T-helper 17 cell (primary cell): ENCODE results near the gene SV2B. TPM values are rescaled to one million over a fixed set of nuclear protein-coding genes. Genes with fewer than 3 reads are reported as not detected.

Experiments
- ATAC-seq: fragments of 150-1000 bp; cut with Tn5 transposase; 2 replicates; pipeline ENCODE4 v1.10.0; 2021; ENCODE audit warnings: mild to moderate bottlenecking, moderate library complexity
- DNase-seq, 3 donors: peaks; one replicate each; pipeline versions ENCODE4 v3.0.0 to v3.0.0-alpha.2; 2020 to 2021
- H3K9me3 ChIP-seq: one replicate; pipeline ENCODE4 v1.7.0; 2013; ENCODE audit warnings: low read length, mild to moderate bottlenecking; ENCODE audit not compliant: control insufficient read depth, poor library complexity, severe bottlenecking
- H3K27ac Mint-ChIP-seq: one replicate; pipeline ENCODE4 v1.8.0; 2022; ENCODE audit warnings: mild to moderate bottlenecking, moderate library complexity, mixed read lengths
- H3K27me3 Mint-ChIP-seq: one replicate; pipeline ENCODE4 v1.8.0; 2022; ENCODE audit warnings: mixed read lengths
- H3K36me3 Mint-ChIP-seq: one replicate; pipeline ENCODE4 v1.8.0; 2022; ENCODE audit warnings: low read depth, mixed read lengths
- H3K4me1 Mint-ChIP-seq: one replicate; pipeline ENCODE4 v1.8.0; 2022; ENCODE audit warnings: mild to moderate bottlenecking, mixed read lengths
- H3K4me3 Mint-ChIP-seq: one replicate; pipeline ENCODE4 v1.8.0; 2022; ENCODE audit warnings: mild to moderate bottlenecking, moderate library complexity, mixed read lengths
- total RNA-seq, 4 donors: library from RNA in 2 of 4; stranded (reverse) in 2 of 4; gene quantifications; one replicate each; pipeline ENCODE4 v1.2.3 and lab custom pipeline; 2022 to 2026

Gene SV2B
- total RNA-seq, 2 donors from 2014 or later = 0.10 TPM; not detected in 1

DNA sequence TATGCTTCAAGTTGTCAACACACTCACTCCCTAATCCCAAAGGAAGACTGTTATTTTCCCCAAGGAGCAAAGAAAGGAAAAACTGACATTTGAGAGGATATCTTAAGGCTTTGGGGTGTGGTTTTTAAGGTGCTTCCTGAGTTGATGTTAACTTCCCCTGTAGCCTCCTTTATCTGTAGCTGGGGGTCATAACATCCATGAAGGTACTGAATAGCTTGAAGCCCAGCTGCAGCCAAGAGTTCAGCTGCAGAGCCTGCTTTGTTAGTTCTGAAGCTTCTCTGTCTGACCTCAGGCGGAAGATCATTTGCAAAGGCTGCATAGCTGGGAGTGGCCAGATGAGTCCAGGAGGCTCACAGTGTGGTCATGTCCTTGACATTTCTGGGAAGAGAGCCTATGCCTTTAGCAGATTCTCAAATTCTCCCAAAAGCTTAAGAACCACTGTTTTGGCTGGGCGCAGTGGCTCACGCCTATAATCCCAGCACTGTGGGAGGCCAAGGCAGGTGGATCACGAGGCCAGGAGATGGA is 165.4 kb downstream of the SV2B start:
- DNase-seq (no peak), ATAC-seq (no peak)
- no peaks in the 10 kb centered on the region for H3K9me3 ChIP-seq
- peaks cover 45% of the 10 kb centered on the region for H3K27me3 Mint-ChIP-seq
- H3K27ac Mint-ChIP-seq = no peak overlapping the region
- H3K4me3 Mint-ChIP-seq = no peak overlapping the region
- no peaks in the 10 kb centered on the region for H3K4me1 Mint-ChIP-seq
- H3K36me3 Mint-ChIP-seq = no peaks in the 10 kb centered on the region

DNA sequence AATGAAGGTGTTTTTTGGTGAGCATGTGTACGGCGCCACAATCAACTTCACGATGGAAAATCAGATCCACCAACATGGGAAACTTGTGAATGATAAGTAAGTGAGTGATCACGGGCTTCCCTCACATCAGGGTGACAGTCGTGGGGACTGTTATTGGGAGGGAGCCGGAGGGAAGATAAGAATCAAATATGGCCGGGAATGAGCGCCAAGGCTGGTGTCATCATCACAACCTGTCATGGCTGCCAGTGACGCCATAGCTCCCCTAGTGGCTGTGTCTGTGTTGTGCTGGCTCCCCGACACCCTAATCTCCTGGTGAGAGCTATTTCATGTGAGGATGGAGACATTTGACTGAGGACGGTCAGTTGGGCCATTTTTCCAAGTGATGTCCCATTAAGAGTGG is 168.5 kb downstream of the SV2B start:
- Mint-ChIP-seq H3K27me3 (peaks cover 39% of the 10 kb centered on the region), H3K4me1 (peaks cover 4% of the 10 kb centered on the region), H3K4me3 (no peak overlapping the region), H3K27ac (no peak overlapping the region), H3K36me3 (no peaks in the 10 kb centered on the region)
- no peaks in the 10 kb centered on the region for H3K9me3 ChIP-seq
- DNase-seq (no peak), ATAC-seq (no peak)

DNA sequence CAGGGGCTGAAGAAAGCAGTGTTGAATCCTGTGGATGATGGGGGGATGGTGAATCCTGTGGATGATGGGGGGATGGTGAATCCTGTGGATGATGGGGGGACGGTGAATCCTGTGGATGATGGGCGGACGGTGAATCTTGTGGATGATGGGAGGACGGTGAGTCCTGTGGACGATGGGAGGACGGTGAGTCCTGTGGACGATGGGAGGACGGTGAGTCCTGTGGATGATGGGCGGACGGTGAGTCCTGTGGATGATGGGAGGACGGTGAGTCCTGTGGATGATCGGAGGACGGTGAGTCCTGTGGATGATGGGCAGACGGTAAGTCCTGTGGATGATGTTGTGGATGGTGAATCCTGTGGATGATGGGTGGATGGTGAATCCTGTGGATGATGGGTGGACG is 170.7 kb downstream of the SV2B start:
- H3K4me3 Mint-ChIP-seq = no peak overlapping the region

GRCh38 chr15:91271565-91272153 is 171.6 kb downstream of the SV2B start:
- no peaks in the 10 kb centered on the region for H3K9me3 ChIP-seq
- Mint-ChIP-seq H3K36me3 (no peaks in the 10 kb centered on the region), H3K4me3 (no peak overlapping the region), H3K4me1 (peaks cover 4% of the 10 kb centered on the region), H3K27me3 (peaks cover 22% of the 10 kb centered on the region), H3K27ac (peak overlapping the region; percentile 78)
- peak; percentile 73 for ATAC-seq
- DNase-seq = peak; percentile 16 to 30 (median 23)

More for the DNA sequence above, 170.7 kb downstream of the SV2B start:
- peaks cover 4% of the 10 kb centered on the region for H3K4me1 Mint-ChIP-seq
- ATAC-seq = no peak
- peaks cover 27% of the 10 kb centered on the region for H3K27me3 Mint-ChIP-seq
- DNase-seq = no peak
- no peaks in the 10 kb centered on the region for H3K9me3 ChIP-seq
- H3K27ac Mint-ChIP-seq = no peak overlapping the region
- H3K36me3 Mint-ChIP-seq = no peaks in the 10 kb centered on the region

DNA sequence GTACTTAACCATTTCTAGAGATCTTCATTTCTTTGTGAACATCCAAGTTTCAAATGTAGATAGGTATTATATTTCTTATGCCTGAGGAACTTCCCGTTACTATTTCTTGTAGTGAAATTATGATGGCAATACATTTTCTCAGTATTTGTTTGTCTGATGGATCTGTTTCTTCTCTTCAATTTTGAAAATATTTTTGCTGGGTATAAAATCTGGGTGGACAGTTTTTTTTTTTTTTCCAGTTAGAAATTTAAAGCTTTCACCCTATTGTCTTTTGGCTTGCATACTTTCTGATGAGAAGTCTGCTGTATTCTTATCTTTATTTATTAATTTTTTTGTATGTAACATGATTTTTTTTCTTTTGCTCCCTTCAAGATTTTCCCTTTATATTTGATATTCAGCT is 175.8 kb downstream of the SV2B start:
- ATAC-seq = no peak
- H3K4me3 Mint-ChIP-seq = no peak overlapping the region
- H3K27me3 Mint-ChIP-seq = peaks cover 16% of the 10 kb centered on the region
- no peaks in the 10 kb centered on the region for H3K9me3 ChIP-seq
- no peak overlapping the region for H3K27ac Mint-ChIP-seq
- H3K4me1 Mint-ChIP-seq = peaks cover 4% of the 10 kb centered on the region
- no peak for DNase-seq
- H3K36me3 Mint-ChIP-seq = no peaks in the 10 kb centered on the region

DNA sequence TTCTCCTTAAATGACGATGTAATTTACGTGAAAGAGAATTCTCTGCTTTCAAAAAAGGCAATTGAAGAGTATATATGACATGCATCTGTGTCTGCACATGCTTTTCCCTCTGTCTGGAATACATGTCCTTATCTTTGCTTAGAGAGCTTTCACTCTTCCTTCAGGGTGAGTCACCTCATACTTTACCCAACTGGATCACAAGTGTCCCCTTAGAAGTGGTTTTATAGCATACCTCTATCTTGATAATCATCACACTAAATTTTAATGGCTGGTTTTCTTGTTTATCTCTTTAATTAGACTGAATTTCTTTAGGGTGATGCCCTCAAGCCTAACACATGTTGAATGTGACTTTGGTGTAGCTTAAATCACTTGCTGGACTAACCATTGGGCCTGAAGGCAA is 178.9 kb downstream of the SV2B start:
- no peak for ATAC-seq
- Mint-ChIP-seq H3K4me3 (no peak overlapping the region), H3K36me3 (no peaks in the 10 kb centered on the region)

DNA sequence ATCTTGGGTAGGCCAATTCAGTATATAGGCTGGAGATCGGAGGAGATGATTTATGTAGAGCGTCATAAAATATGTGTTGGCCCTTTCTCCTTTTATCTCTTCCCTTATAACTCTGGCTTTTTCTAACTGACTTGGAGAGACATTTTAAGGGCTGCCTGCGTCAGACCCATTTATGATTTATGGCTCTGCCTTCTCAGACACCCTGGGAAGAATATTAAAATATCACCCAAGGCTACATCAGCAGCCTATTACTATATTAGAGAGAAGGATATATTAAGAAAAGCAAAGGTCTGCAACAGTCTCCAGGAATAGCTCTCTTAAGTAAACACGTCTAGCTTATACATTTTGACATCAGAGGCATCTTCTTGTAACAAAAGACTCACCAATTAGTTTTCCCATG is 179.4 kb downstream of the SV2B start:
- ATAC-seq (no peak), DNase-seq (no peak)
- peaks cover 2% of the 10 kb centered on the region for H3K4me1 Mint-ChIP-seq
- peaks cover 36% of the 10 kb centered on the region for H3K27me3 Mint-ChIP-seq
- H3K27ac Mint-ChIP-seq = no peak overlapping the region
- no peak overlapping the region for H3K4me3 Mint-ChIP-seq
- no peaks in the 10 kb centered on the region for H3K36me3 Mint-ChIP-seq
- H3K9me3 ChIP-seq = no peaks in the 10 kb centered on the region

More for the DNA sequence above, 178.9 kb downstream of the SV2B start:
- peaks cover 33% of the 10 kb centered on the region for H3K27me3 Mint-ChIP-seq
- H3K9me3 ChIP-seq = no peaks in the 10 kb centered on the region
- DNase-seq = no peak
- H3K27ac Mint-ChIP-seq = no peak overlapping the region
- peaks cover 2% of the 10 kb centered on the region for H3K4me1 Mint-ChIP-seq

- no peak for ATAC-seq
- Mint-ChIP-seq H3K36me3 (no peaks in the 10 kb centered on the region), H3K27me3 (peaks cover 50% of the 10 kb centered on the region), H3K4me1 (peaks cover 2% of the 10 kb centered on the region), H3K27ac (no peak overlapping the region), H3K4me3 (no peak overlapping the region)
- H3K9me3 ChIP-seq = no peaks in the 10 kb centered on the region
- DNase-seq = no peak
Observed at GRCh38 chr15:91281947-91282346, 181.9 kb downstream of the SV2B start.

DNA sequence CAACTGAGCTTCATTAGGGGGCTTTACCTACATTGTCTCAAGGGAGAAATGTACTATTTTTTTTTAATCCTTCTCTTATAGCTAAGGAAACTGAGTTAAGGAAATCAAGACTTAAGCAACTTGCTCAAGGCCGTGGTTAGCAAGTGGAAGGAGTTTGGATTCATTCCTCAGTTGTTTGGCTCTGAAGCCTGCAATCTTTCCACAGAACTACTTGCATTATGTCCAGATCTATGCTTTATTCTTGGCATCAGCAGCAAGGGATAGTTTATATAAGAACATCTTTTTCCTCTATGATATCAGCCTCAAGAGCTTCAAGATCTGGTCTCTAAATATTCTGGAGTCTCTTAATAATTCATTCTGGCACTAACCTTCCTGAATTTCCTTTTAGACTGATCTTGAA is 182.4 kb downstream of the SV2B start:
- H3K4me1 Mint-ChIP-seq = peaks cover 2% of the 10 kb centered on the region
- no peaks in the 10 kb centered on the region for H3K9me3 ChIP-seq
- ATAC-seq (no peak), DNase-seq (no peak)
- no peak overlapping the region for H3K27ac Mint-ChIP-seq
- H3K4me3 Mint-ChIP-seq = no peak overlapping the region
- H3K36me3 Mint-ChIP-seq = no peaks in the 10 kb centered on the region
- H3K27me3 Mint-ChIP-seq = peaks cover 54% of the 10 kb centered on the region

DNA sequence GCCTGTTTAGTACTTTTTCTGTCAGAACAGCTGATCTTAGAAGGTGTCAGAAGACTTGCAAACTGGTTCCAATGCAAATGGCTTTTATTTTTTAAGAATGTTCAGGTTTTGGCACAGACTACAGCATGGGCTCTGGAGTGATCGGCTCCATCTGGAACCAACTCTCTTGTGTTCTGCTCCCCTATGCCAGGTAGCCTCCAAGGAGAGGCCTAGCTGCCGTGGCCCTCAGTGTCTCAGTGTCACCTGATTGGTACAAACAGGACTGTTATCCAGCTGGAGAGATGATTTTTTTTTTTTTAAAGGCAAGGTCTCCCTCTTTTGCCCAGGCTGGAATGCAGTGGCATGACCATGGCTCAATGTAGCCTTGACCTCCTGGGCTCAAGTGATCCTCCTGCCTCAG is 183.1 kb downstream of the SV2B start:
- Mint-ChIP-seq H3K27ac (no peak overlapping the region), H3K4me3 (no peak overlapping the region), H3K27me3 (peaks cover 59% of the 10 kb centered on the region), H3K4me1 (peaks cover 2% of the 10 kb centered on the region), H3K36me3 (no peaks in the 10 kb centered on the region)
- ATAC-seq (no peak), DNase-seq (no peak)
- H3K9me3 ChIP-seq = no peaks in the 10 kb centered on the region

DNA sequence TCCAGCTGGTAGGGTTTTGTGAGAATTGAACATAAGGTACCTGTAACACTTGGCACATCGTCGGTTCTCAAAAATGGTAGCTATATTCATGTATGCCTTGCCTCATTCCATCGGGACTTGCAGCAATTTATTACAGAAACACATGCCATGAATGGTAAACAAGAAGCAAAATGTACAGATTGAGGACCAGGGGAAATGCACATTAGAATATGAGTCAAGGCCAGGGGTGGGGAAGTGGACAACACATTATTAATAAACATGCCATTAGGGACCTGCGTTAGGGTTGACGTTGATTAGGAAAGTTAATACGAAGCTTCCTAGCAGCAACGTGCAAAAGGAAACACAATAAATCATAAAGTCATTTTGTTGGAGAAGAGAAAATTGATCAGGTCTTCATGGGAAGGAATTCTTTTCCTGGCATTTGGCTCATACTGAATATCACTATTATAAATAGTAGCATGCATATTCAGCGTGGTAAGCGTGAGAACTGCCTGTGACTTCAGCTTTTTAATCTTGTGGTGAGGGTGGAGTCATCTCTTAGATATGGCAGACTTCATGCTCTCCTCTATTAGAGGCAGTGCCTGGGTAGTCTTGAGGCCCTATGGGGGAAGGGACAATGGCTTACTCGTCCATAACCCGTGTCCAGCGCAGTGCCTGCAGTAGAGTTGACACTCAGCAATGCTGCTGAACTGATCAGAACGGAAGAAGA is 184.9 kb downstream of the SV2B start:
- H3K9me3 ChIP-seq = no peaks in the 10 kb centered on the region
- no peak for ATAC-seq
- H3K27me3 Mint-ChIP-seq = peaks cover 55% of the 10 kb centered on the region
- H3K4me3 Mint-ChIP-seq = no peak overlapping the region
- H3K36me3 Mint-ChIP-seq = no peaks in the 10 kb centered on the region
- DNase-seq = no peak
- H3K4me1 Mint-ChIP-seq = peaks cover 2% of the 10 kb centered on the region
- H3K27ac Mint-ChIP-seq = no peak overlapping the region

DNA sequence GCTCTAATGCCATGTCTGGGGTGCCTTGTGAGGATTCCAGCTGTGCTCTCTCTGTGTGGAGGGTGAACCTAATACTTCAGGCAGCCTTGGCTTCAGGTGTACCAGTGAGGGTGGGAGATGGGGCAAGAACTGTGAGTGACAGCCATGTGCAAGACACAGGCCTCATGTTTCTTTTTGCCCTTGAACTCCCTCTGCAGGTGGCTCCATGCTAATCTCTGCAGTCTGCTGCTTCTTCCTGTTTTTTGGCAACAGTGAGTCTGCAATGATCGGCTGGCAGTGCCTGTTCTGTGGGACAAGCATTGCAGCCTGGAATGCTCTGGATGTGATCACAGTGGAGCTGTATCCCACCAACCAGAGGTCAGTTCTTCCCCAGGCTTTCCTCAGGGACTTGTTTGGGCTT is 189.3 kb downstream of the SV2B start:
- Mint-ChIP-seq H3K4me1 (no peaks in the 10 kb centered on the region), H3K27ac (peak overlapping the region; percentile 27), H3K4me3 (no peak overlapping the region), H3K36me3 (no peaks in the 10 kb centered on the region), H3K27me3 (peaks cover 32% of the 10 kb centered on the region)
- no peaks in the 10 kb centered on the region for H3K9me3 ChIP-seq
- no peak for DNase-seq
- no peak for ATAC-seq

DNA sequence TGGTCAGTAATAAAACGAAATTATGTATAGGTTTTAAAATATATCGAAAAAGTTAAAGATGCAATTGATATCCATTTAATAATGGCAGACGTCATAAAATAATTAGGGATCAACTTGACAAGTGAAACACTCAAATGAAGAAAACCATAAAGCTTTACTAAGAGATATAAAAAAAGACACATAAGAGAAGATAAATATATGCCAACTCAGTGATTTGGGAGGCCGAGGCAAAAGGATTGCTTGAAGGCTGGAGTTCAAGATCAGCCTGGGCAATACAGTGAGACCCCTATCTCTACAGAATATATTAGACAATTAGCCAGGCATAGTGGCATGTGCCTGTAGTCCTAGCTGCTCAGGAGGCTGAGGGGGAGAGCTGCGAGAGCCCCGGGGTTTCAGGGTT is 190.5 kb downstream of the SV2B start:
- Mint-ChIP-seq H3K4me1 (no peaks in the 10 kb centered on the region), H3K27me3 (peaks cover 32% of the 10 kb centered on the region), H3K27ac (no peak overlapping the region), H3K36me3 (no peaks in the 10 kb centered on the region), H3K4me3 (no peak overlapping the region)
- no peaks in the 10 kb centered on the region for H3K9me3 ChIP-seq
- ATAC-seq (no peak), DNase-seq (no peak)

DNA sequence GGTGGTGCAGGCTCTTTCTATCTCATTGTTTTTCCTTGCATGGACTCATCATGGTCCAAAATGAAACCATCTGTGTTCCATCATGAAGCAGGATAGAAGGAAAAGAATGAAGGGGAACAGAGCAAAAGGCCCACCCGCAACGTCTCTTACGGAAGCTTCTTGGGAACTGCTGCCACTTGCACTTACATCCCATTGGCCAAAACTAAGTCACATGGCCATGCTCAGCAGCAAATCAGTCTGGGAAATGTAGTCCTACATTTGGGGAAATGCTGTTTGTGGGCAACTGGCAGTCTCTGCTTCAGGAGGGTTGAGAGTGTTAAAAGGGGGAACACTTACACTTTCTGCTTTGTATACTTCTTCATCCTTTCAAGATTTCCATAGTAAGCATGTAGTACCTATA is 191.6 kb downstream of the SV2B start:
- H3K4me3 Mint-ChIP-seq = no peak overlapping the region
- no peak for DNase-seq
- H3K36me3 Mint-ChIP-seq = no peaks in the 10 kb centered on the region

More for the DNA sequence above, 191.6 kb downstream of the SV2B start:
- peaks cover 26% of the 10 kb centered on the region for H3K27me3 Mint-ChIP-seq
- no peaks in the 10 kb centered on the region for H3K9me3 ChIP-seq
- no peak overlapping the region for H3K27ac Mint-ChIP-seq
- ATAC-seq = peak; percentile 61
- no peaks in the 10 kb centered on the region for H3K4me1 Mint-ChIP-seq
